ENCODE results near the gene UBE2E1. TPM values are rescaled to one million over a fixed set of nuclear protein-coding genes. Genes with fewer than 3 reads are reported as not detected.
A peak's percentile ranks its signal among the peaks of the same experiment; 100 is the strongest.

Gene UBE2E1
- total RNA-seq, 4 donors from 2014 or later = 61.6 to 88.4 (median 79.6) TPM

DNA sequence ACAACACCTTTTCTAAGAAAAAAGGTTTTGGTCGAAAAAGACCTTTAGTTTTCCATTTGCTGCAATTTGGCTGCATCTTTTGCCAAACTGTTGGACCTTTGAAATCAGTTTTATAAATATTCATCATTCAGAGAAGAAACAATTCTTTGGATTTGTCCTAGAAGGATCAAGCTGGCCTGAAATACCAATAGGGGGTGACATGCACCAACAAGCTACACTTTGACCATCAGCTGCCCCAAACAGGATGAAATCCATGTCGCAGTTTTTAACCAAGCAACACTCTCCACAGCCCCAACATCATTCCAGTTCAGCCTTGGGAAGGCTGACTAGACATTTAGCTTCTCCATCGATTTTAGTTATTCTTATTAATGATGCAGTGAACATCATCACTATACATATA lies 121.0 kb downstream of the UBE2E1 start:
- TF ChIP-seq, protein P1, sequence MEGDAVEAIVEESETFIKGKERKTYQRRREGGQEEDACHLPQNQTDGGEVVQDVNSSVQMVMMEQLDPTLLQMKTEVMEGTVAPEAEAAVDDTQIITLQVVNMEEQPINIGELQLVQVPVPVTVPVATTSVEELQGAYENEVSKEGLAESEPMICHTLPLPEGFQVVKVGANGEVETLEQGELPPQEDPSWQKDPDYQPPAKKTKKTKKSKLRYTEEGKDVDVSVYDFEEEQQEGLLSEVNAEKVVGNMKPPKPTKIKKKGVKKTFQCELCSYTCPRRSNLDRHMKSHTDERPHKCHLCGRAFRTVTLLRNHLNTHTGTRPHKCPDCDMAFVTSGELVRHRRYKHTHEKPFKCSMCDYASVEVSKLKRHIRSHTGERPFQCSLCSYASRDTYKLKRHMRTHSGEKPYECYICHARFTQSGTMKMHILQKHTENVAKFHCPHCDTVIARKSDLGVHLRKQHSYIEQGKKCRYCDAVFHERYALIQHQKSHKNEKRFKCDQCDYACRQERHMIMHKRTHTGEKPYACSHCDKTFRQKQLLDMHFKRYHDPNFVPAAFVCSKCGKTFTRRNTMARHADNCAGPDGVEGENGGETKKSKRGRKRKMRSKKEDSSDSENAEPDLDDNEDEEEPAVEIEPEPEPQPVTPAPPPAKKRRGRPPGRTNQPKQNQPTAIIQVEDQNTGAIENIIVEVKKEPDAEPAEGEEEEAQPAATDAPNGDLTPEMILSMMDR (IDR thresholded peaks at IDR 0.05) = no peak
- no peak for TF ChIP-seq POLR2A (IDR thresholded peaks at IDR 0.05)
- Histone ChIP-seq H3K4me1 (peaks cover 6 to 7% of the 10 kb centered on the region in 2 donors), H3K27ac (no peak overlapping the region), H3K27me3 (no peaks in the 10 kb centered on the region), H3K9me3 (no peaks in the 10 kb centered on the region), H3K36me3 (no peaks in the 10 kb centered on the region), H3K4me3 (replicated peaks in 1 of 3) (no peak overlapping the region)
- WGBS, 2 donors = 85 to 91% methylated on average over 3 of the region's 3 CpGs
- intact Hi-C loops (cut with DNase I) = no loop called here
- no peak for DNase-seq

DNA sequence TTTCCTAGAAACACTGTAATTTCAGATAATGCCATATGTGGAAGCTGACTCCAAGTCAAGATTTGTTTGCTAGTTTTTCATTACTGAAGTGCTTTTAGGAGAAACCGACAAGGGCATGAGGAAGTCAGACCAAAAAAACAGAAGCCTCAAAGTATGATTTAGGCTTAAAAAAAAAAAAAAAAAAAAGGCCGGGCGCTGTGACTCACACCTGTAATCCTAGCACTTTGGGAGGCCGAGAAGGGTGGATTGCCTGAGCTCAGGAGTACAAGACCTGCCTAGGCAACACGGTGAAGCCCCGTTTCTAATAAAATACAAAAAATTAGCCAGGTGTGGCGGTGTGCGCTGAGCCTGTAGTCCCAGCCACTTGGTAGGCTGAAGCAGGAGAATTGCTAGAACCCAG lies 122.8 kb downstream of the UBE2E1 start:
- peak; percentile 74 to 75 for DNase-seq
- no peaks in the 10 kb centered on the region for H3K27me3 ChIP-seq
- WGBS, 2 donors = 28 to 29% methylated on average over 8 of the region's 8 CpGs
- H3K4me1 ChIP-seq = peaks cover 3 to 7% of the 10 kb centered on the region in 2 donors
- H3K4me3 ChIP-seq (replicated peaks in 1 of 3) = no peak overlapping the region
- H3K36me3 ChIP-seq = no peaks in the 10 kb centered on the region
- intact Hi-C loops (cut with DNase I) = no loop called here
- H3K9me3 ChIP-seq = no peaks in the 10 kb centered on the region
- peak overlapping the region in 2 of 3 donors; percentile 33 to 38 for H3K27ac ChIP-seq
- TF ChIP-seq, protein P1 (IDR thresholded peaks at IDR 0.05) = no peak
- no peak for TF ChIP-seq POLR2A (IDR thresholded peaks at IDR 0.05)

- TF ChIP-seq, protein P1 (IDR thresholded peaks at IDR 0.05) = no peak
- no peak for TF ChIP-seq POLR2A (IDR thresholded peaks at IDR 0.05)
- H3K27me3 ChIP-seq = no peaks in the 10 kb centered on the region
- H3K27ac ChIP-seq = no peak overlapping the region
- H3K9me3 ChIP-seq = no peaks in the 10 kb centered on the region
- no peaks in the 10 kb centered on the region for H3K36me3 ChIP-seq
- H3K4me1 ChIP-seq = peaks cover 0 to 3% of the 10 kb centered on the region in 2 donors
- DNase-seq = no peak
- no peak overlapping the region for H3K4me3 ChIP-seq (replicated peaks in 1 of 3)
- intact Hi-C loops (cut with DNase I) = no loop called here
- WGBS, 2 donors = 86% methylated on average over 3 of the region's 3 CpGs
Observed at GRCh38 chr3:23931597-23931996, 125.8 kb downstream of the UBE2E1 start.

- H3K27me3 ChIP-seq = no peaks in the 10 kb centered on the region
- no peaks in the 10 kb centered on the region for H3K9me3 ChIP-seq
- peaks cover 0 to 3% of the 10 kb centered on the region in 2 donors for H3K4me1 ChIP-seq
- no peak for TF ChIP-seq POLR2A (IDR thresholded peaks at IDR 0.05)
- TF ChIP-seq, protein P1 (IDR thresholded peaks at IDR 0.05) = no peak
- no peak overlapping the region for H3K27ac ChIP-seq
- DNase-seq = no peak
- H3K36me3 ChIP-seq = no peaks in the 10 kb centered on the region
- intact Hi-C loops (cut with DNase I) = no loop called here
- 88 to 94% methylated on average over 4 of the region's 4 CpGs for WGBS, 2 donors
- H3K4me3 ChIP-seq (replicated peaks in 1 of 3) = no peak overlapping the region
Observed at GRCh38 chr3:23932571-23932970, 126.8 kb downstream of the UBE2E1 start.

DNA sequence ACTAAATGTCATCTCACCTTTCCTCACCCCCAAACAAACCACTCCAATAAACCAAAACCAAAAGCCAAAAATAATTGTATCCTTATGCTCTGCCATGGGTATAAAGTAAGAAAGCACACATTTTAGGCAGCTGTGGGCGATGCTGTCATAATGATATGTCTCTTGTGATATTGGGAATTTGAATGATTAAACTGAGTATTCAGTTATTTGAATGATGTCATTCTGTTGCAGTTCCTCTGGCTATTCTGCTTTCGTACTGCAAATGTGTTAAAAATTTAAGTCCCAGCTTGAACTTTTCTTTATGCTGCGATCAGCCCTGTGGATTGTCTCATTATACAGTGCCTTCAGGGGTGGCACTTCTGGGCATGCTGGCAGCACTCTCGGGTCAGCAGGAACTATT lies 128.5 kb downstream of the UBE2E1 start:
- no peaks in the 10 kb centered on the region for H3K36me3 ChIP-seq
- WGBS, 2 donors = 66 to 85% methylated on average over 4 of the region's 4 CpGs
- H3K4me1 ChIP-seq = no peaks in the 10 kb centered on the region
- TF ChIP-seq, protein P1 (IDR thresholded peaks at IDR 0.05) = no peak
- TF ChIP-seq POLR2A (IDR thresholded peaks at IDR 0.05) = no peak
- intact Hi-C loops (cut with DNase I) = no loop called here
- H3K27ac ChIP-seq = no peak overlapping the region
- H3K4me3 ChIP-seq (replicated peaks in 1 of 3) = no peak overlapping the region
- no peak for DNase-seq
- no peaks in the 10 kb centered on the region for H3K27me3 ChIP-seq
- H3K9me3 ChIP-seq = no peaks in the 10 kb centered on the region

Data from thyroid gland (tissue), 4 donors.